ENCODE data around the gene CDIPT. TPM values are rescaled to one million over a fixed set of nuclear protein-coding genes. Genes with fewer than 3 reads are reported as not detected.

CDIPT gene
- polyA plus RNA-seq, 1 donor from 2014 or later = 95.6 TPM

GRCh38 chr16:29862383-29862883, 593 bp downstream of the CDIPT start:
- H3K9me2 ChIP-seq (ENCODE audit: insufficient read depth, low read length) = no peaks in the 10 kb centered on the region
- TF ChIP-seq SMC3 (conservative IDR thresholded peaks at IDR 0.05; ENCODE audit: poor library complexity) = peak; percentile 14
- no peak for TF ChIP-seq TAF1 (IDR thresholded peaks at IDR 0.05; ENCODE audit: low read depth)
- no peaks in the 10 kb centered on the region for H3K9me3 ChIP-seq (ENCODE audit: low read length)
- peaks cover 6% of the 10 kb centered on the region for H3K79me2 ChIP-seq (replicated peaks; ENCODE audit: insufficient read depth, low read length)
- no peak overlapping the region for H2AFZ ChIP-seq (ENCODE audit: low read depth, low read length)
- peak overlapping the region; percentile 64 for H3K4me2 ChIP-seq (ENCODE audit: low read length)
- no peaks in the 10 kb centered on the region for H3K36me3 ChIP-seq (ENCODE audit: insufficient read depth, low read length)
- peak overlapping the region; percentile 82 for H3K27ac ChIP-seq (ENCODE audit: low read length)
- no peaks in the 10 kb centered on the region for H3F3A ChIP-seq (ENCODE audit: insufficient read depth, low read length, poor library complexity, severe bottlenecking)
- H3K9ac ChIP-seq (ENCODE audit: low read length) = peak overlapping the region; percentile 86
- H4K20me1 ChIP-seq (ENCODE audit: insufficient read depth) = no peaks in the 10 kb centered on the region
- peak overlapping the region; percentile 90 for H3K4me3 ChIP-seq (ENCODE audit: low read length)
- H3K27me3 ChIP-seq (ENCODE audit: insufficient read depth, low read depth, low read length) = no peaks in the 10 kb centered on the region

DNA sequence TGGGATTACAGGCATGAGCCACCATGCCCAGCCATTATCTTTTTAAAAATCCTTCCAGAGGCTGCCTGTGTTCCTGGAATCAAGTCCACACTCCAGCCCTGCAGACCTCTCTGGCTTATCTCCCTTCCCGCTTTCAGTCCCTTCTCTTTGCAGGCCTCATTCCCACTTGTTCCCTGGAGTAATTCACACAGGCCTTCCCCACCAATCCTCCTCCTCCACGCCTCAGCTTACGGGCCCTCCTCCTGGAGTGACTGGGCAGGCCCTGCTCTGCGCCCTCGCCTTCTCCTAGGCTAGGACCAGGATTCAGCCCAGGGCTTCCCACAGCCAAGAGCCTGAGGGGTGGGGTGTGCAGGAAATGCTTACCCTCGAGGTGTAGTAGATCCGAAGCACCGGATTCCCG, 2.8 kb downstream of the CDIPT start:
- Histone ChIP-seq H3K27me3 (ENCODE audit: insufficient read depth, low read depth, low read length) (no peaks in the 10 kb centered on the region), H3K9me3 (ENCODE audit: low read length) (no peaks in the 10 kb centered on the region), H3K9ac (ENCODE audit: low read length) (no peak overlapping the region), H2AFZ (ENCODE audit: low read depth, low read length) (no peak overlapping the region), H3K4me2 (ENCODE audit: low read length) (no peak overlapping the region), H3K27ac (ENCODE audit: low read length) (no peak overlapping the region), H3F3A (ENCODE audit: insufficient read depth, low read length, poor library complexity, severe bottlenecking) (no peaks in the 10 kb centered on the region), H3K79me2 (replicated peaks; ENCODE audit: insufficient read depth, low read length) (peaks cover 6% of the 10 kb centered on the region), H3K4me3 (ENCODE audit: low read length) (no peak overlapping the region), H3K9me2 (ENCODE audit: insufficient read depth, low read length) (no peaks in the 10 kb centered on the region), H4K20me1 (ENCODE audit: insufficient read depth) (no peaks in the 10 kb centered on the region), H3K36me3 (ENCODE audit: insufficient read depth, low read length) (no peaks in the 10 kb centered on the region)
- TF ChIP-seq CTCF (IDR thresholded peaks at IDR 0.05; ENCODE audit: poor library complexity, severe bottlenecking) = no peak
- no peak for TF ChIP-seq SMC3 (conservative IDR thresholded peaks at IDR 0.05; ENCODE audit: poor library complexity)
- no peak for TF ChIP-seq EZH2 (IDR thresholded peaks at IDR 0.05; ENCODE audit: borderline replicate concordance, insufficient read depth, low read length, poor library complexity, severe bottlenecking)
- TF ChIP-seq, protein P1, sequence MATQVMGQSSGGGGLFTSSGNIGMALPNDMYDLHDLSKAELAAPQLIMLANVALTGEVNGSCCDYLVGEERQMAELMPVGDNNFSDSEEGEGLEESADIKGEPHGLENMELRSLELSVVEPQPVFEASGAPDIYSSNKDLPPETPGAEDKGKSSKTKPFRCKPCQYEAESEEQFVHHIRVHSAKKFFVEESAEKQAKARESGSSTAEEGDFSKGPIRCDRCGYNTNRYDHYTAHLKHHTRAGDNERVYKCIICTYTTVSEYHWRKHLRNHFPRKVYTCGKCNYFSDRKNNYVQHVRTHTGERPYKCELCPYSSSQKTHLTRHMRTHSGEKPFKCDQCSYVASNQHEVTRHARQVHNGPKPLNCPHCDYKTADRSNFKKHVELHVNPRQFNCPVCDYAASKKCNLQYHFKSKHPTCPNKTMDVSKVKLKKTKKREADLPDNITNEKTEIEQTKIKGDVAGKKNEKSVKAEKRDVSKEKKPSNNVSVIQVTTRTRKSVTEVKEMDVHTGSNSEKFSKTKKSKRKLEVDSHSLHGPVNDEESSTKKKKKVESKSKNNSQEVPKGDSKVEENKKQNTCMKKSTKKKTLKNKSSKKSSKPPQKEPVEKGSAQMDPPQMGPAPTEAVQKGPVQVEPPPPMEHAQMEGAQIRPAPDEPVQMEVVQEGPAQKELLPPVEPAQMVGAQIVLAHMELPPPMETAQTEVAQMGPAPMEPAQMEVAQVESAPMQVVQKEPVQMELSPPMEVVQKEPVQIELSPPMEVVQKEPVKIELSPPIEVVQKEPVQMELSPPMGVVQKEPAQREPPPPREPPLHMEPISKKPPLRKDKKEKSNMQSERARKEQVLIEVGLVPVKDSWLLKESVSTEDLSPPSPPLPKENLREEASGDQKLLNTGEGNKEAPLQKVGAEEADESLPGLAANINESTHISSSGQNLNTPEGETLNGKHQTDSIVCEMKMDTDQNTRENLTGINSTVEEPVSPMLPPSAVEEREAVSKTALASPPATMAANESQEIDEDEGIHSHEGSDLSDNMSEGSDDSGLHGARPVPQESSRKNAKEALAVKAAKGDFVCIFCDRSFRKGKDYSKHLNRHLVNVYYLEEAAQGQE (IDR thresholded peaks at IDR 0.05; ENCODE audit: borderline replicate concordance) = no peak
- TF ChIP-seq RAD21 (conservative IDR thresholded peaks at IDR 0.05) = no peak
- TF ChIP-seq TAF1 (IDR thresholded peaks at IDR 0.05; ENCODE audit: low read depth) = no peak

- no peak for TF ChIP-seq SMC3 (conservative IDR thresholded peaks at IDR 0.05; ENCODE audit: poor library complexity)
- TF ChIP-seq EZH2 (IDR thresholded peaks at IDR 0.05; ENCODE audit: borderline replicate concordance, insufficient read depth, low read length, poor library complexity, severe bottlenecking) = no peak
- TF ChIP-seq EP300 (conservative IDR thresholded peaks at IDR 0.05; ENCODE audit: poor library complexity, severe bottlenecking) = no peak
- no peak for TF ChIP-seq MXI1 (conservative IDR thresholded peaks at IDR 0.05; ENCODE audit: poor library complexity, severe bottlenecking)
- no peak for TF ChIP-seq RAD21 (conservative IDR thresholded peaks at IDR 0.05)
- TF ChIP-seq, protein P1 (IDR thresholded peaks at IDR 0.05; ENCODE audit: borderline replicate concordance) = no peak
- no peak for TF ChIP-seq POLR2AphosphoS5 (IDR thresholded peaks at IDR 0.05)
- TF ChIP-seq TAF1 (IDR thresholded peaks at IDR 0.05; ENCODE audit: low read depth) = no peak
- TF ChIP-seq CTCF (IDR thresholded peaks at IDR 0.05; ENCODE audit: poor library complexity, severe bottlenecking) = no peak
- no peak overlapping the region for H2AFZ ChIP-seq (ENCODE audit: low read depth, low read length)
- H3K79me2 ChIP-seq (replicated peaks; ENCODE audit: insufficient read depth, low read length) = peaks cover 6% of the 10 kb centered on the region
- no peak overlapping the region for H3K4me2 ChIP-seq (ENCODE audit: low read length)
- no peak overlapping the region for H3K27ac ChIP-seq (ENCODE audit: low read length)
- no peak overlapping the region for H3K9ac ChIP-seq (ENCODE audit: low read length)
- H4K20me1 ChIP-seq (ENCODE audit: insufficient read depth) = no peaks in the 10 kb centered on the region
- no peaks in the 10 kb centered on the region for H3K9me3 ChIP-seq (ENCODE audit: low read length)
- no peaks in the 10 kb centered on the region for H3K27me3 ChIP-seq (ENCODE audit: insufficient read depth, low read depth, low read length)
- H3K4me3 ChIP-seq (ENCODE audit: low read length) = no peak overlapping the region
- no peaks in the 10 kb centered on the region for H3K9me2 ChIP-seq (ENCODE audit: insufficient read depth, low read length)
- no peaks in the 10 kb centered on the region for H3K36me3 ChIP-seq (ENCODE audit: insufficient read depth, low read length)
- no peaks in the 10 kb centered on the region for H3F3A ChIP-seq (ENCODE audit: insufficient read depth, low read length, poor library complexity, severe bottlenecking)
Observed at GRCh38 chr16:29858974-29859373, 4.1 kb downstream of the CDIPT start.
